RKO (cell line): Measurements from ENCODE around the gene PLP2.
"Not testable (repeated sequence)": the region's sequence is repeated elsewhere in the genome, so short reads cannot be mapped to it uniquely, and the experiment has no call there.

ENCODE experiments used
- DNase-seq: peaks from one replicate; pipeline ENCODE4 v3.0.0-alpha.2; 2016; ENCODE audit warnings: low spot score

The PLP2 gene

GRCh38 chrX:49171752-49172279, at the start of gene PLP2:
Gene PLP2 (plus strand): TSS chrX:49171898. CDS start chrX:49172001, 103 bp downstream.
- peak; percentile 77 for DNase-seq

GRCh38 chrX:49122499-49122898, 49.2 kb upstream of the PLP2 start:
- DNase-seq: no peak

DNA sequence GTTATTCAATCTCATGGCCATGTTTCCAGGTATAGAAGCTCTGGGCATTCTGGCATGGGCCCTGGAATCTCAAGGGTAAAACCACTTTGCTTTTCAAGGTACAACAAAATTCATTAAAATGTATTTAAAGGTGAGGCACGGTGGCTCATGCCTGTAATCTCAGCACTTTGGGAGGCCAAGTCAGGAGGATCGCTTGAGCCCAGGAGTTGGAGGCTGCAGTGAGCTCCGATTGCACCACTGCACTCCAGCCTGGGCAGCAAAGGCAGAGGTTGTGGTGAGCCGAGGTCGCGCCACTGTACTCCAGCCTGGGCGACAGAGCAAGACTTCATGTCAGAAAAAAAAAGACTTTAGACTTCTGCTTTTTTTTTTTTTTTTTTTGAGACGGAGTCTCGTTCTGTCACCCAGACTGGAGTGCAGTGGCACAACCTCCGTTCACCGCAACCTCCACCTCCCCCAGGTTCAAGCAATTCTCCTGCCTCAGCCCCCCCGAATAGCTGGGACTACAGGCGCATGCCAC, 43.9 kb upstream of the PLP2 start:
- not testable (repeated sequence) for DNase-seq

DNA sequence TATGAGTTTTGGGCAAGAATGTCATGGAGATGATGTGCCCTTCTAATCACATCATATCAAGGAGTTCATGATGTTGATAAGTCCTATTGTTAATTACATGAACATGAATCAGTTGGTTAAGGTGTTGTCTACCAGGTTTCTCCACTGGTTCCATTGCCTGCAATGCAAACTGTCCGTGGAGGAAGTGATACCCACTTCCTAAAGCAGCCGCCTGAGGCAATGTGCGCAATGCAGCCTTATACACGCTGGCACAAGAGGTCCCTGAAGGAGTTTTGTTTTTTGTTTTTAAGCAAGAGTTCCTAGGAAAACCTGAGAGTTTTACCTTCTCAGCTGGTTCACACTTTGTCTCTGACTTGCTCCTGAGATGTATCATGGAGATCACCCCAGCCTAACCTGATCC, 42.3 kb upstream of the PLP2 start:
- no peak for DNase-seq

- not testable (repeated sequence) for DNase-seq
These were observed 39.4 kb upstream of the PLP2 start for GRCh38 chrX:49132275-49132674.

DNA sequence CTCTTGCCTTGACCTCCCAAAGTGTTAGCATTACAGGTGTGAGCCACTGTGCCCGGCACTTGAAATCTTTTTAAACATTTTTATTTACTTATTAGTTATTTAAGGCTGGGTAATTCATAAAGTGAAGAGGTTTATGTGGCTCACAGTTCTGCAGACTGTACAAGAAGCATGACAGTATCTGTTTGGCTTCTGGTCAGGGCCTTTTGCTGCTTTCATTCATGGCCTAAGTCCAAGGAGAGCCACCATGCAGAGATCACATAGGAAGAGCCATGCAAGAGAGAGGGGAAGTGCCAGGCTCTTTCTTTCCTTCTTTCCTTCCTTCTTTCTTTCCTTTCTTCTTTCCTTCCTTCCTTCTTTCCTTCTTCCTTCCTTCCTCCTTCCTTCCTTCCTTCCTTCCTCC, 37.9 kb upstream of the PLP2 start:
- DNase-seq: no peak

DNA sequence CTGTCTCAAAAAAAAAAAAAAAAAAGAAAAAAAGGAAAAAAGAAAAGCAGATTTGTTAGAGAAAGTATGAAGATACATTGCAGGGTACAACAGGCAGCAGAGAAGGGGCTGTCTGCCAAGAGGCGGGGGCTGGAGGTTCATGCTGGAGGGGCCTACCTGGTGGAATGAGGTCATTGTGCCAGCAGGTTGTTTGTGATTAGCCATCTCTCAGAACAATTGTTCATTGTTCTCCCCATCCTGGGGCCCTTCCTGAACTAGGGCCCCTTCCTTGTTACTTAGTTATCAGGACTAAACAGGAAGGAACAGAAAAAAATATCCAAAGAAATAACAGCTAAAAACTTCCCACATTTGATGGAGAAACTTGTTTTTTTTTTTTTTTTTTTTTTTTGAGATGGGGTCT, 34.2 kb upstream of the PLP2 start:
- no peak for DNase-seq

DNA sequence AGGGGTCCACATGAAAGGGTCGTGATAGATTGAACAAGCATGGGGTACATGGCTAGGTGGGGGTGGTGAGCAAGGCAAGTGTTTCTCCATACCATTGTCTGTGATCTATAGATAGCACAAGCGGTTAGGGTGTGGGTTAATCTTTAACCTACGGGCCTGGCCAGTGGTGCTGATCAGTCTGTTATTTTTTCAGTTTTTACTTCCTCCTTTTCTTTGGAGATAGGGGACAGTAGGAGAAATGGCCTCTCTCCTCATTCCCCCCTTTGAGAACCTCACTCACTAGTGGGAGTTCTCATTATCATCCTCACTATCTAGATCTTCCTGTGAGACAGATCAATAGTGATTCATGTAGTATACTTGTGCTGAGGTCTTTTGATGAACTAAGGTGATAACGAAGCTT, 32.0 kb upstream of the PLP2 start:
- DNase-seq: no peak

GRCh38 chrX:49142264-49142663, 29.4 kb upstream of the PLP2 start:
- not testable (repeated sequence) for DNase-seq

GRCh38 chrX:49143154-49143553, 28.5 kb upstream of the PLP2 start:
- DNase-seq: not testable (repeated sequence)

GRCh38 chrX:49147282-49147681, 24.4 kb upstream of the PLP2 start:
- no peak for DNase-seq

DNA sequence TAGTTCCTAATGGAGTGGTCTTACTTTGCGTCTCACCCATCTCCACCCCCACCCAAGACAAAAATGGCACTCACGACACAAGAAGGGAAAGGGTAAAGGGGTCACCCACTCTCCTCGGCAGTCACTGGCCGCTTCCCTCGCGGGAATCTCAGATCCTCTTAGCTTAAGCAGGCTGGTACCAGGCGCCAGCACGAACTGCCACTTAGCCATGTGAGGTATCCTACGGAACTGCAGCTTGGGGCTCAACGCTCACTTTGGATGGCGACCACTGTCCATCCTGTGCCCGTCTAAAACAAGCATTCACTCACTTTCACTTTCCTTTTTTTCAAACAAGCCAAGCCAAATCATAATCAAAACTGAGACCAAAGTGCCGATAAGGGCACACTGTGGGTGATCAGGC, 23.8 kb upstream of the PLP2 start:
- DNase-seq: no peak

GRCh38 chrX:49148390-49149100, 23.2 kb upstream of the PLP2 start:
- not testable (repeated sequence) for DNase-seq

DNA sequence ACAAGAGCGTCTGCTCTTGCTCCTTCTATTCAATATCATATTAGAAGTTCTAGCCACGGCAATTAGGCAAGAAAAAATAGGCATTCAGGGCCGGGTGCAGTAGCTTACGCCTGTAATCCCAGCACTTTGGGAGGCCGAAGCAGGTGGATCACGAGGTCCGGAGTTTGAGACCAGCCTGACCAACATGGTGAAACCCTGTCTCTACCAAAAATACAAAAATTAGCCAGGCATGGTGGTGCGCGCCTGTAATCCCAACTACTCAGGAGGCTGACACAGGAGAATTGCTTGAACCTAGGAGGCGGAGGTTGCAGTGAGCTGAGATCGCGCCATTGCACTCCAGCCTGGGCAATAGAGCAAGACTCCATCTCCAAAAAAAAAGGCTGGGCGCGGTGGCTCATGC, 22.4 kb upstream of the PLP2 start:
- not testable (repeated sequence) for DNase-seq

- no peak for DNase-seq
These were observed 18.2 kb upstream of the PLP2 start for GRCh38 chrX:49153467-49153866.

GRCh38 chrX:49155243-49155899, 16.3 kb upstream of the PLP2 start:
- DNase-seq: peak; percentile 77

DNA sequence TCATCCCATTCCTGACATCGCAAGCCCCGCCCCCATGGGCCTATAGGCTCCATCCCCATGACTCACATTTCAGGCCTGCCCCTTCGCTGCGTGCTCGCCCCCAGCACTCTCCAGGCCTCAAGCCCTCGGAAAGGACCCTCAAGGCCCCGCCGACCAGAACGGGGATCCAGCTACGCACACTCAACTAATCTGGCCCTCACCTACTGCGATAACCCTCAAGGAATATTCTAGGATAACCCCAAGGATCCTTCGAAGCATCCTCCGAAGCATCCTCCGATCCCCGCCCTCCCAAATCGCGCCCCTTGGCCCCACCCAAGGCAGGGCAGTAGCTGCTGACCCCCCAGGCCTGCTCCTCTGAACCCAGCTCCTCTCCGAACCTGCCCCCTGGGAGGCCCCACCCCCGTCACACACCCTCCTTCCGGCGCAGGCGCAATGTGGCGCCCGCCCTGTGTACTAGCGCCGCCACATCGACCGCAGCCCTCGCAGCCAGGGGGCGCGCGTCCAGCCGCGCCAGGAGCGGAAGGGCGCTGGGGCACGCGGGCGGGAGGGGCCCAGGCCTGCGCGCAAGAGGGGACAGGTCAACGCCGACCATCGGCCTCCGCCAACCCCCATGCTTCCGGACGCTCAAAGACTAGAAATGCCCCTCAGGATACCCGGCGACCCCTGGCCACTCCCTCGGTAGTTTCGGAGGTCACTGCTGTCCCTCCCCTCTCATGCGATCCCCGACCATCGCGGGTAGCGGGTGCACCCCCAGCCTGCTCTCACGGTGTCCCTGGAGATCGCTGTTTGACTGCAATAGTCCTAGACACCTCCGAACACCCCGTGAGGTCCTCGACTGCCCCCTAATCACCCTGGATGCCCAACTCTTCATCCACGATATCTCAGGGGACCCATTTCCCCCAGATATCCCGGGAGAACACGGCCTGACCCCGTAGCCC, 15.5 kb upstream of the PLP2 start:
- peak; percentile 91 for DNase-seq

- no peak for DNase-seq
These were observed 14.5 kb upstream of the PLP2 start for GRCh38 chrX:49157194-49157593.

- no peak for DNase-seq
These were observed 10.8 kb upstream of the PLP2 start for GRCh38 chrX:49160908-49161307.

- DNase-seq: no peak
These were observed 10.1 kb upstream of the PLP2 start for GRCh38 chrX:49161632-49162031.

DNA sequence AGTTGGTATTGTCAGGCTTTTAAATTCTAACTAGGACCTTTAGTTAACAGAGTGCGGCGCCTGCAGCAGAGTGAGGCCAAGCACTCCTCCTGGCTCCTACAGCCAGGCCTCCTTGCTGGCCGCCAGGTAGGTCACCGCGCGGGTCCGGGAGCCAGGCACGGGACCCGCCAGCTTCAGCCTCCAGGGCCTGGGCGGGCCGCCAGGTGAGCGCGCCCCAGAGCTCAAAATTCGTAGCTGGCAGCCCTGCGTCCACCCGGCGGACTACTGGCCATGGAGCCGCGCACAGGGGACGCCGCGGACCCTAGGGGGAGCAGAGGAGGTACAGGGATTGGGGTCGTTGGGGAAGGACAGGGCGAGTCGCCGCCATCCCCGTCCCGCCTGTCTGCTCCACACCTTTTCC, 9.1 kb upstream of the PLP2 start, which contains the start of gene MAGIX:
MAGIX (plus strand) TSS at position 139 of the 400 bp plus-strand sequence; CDS start at position 271, 132 bp downstream.
- DNase-seq: no peak
